Measurements from ENCODE around the gene DDIT3.

The DDIT3 gene

DNA sequence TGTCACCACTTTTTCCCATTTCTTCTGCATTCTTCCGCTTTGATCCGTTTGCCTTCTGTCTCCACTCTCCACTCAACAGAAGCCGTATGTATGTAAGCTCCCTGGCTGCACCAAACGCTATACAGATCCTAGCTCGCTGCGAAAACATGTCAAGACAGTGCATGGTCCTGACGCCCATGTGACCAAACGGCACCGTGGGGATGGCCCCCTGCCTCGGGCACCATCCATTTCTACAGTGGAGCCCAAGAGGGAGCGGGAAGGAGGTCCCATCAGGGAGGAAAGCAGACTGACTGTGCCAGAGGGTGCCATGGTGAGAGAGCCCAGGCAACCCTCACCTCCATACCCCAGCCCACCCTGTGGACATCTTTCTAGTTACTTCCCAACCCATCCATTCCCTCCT is 52.4 kb downstream of the DDIT3 start:
- DNase-seq (ENCODE audit: low read depth in 2 of 2) = no peak

GRCh38 chr12:57467212-57467874 is 53.0 kb downstream of the DDIT3 start:
- no peak for DNase-seq (ENCODE audit: low read depth in 2 of 2)

Data from stimulated activated CD8-positive, alpha-beta memory T cell treated with anti-CD3 and anti-CD28 coated beads, Interleukin-7, amount 100 ng/mL, for 4 hours (primary cell).